Heart left ventricle (tissue), 16 donors: ENCODE measurements around the gene SLFN12. TPM values are rescaled to one million over a fixed set of nuclear protein-coding genes. Genes with fewer than 3 reads are reported as not detected.

ENCODE experiments used
- ATAC-seq, 4 donors: fragments of 200-7000 bp; cut with Tn5 transposase; one replicate each; pipeline ENCODE4 v1.9.1; 2020 to 2022; ENCODE audit warnings: moderate library complexity in 4 of 4, mild to moderate bottlenecking in 3 of 4, moderate number of reproducible peaks in 1 of 4
- DNase-seq, 5 donors: peaks; one replicate each; pipeline ENCODE4 v3.0.0-alpha.2; 2020
- H3K27ac ChIP-seq, 12 donors: fragments of 200-600 bp; sonication (generic) in 4 of 12; one replicate each; pipeline versions ENCODE4 v1.5.0 to v1.8.0; 2016 to 2022; ENCODE audit warnings: mild to moderate bottlenecking in 2 of 12
- H3K27me3 ChIP-seq, 9 donors: fragments of 200-600 bp; sonication (generic) in 2 of 9; one replicate each; pipeline versions ENCODE4 v1.5.1 to v1.8.0; 2016 to 2022; ENCODE audit warnings: mild to moderate bottlenecking in 3 of 9
- H3K36me3 ChIP-seq, 9 donors: fragments of 200-600 bp; sonication (generic) in 2 of 9; one replicate each; pipeline versions ENCODE4 v1.5.0 to v1.8.0; 2018 to 2022; ENCODE audit warnings: mild to moderate bottlenecking in 2 of 9
- H3K4me1 ChIP-seq, 12 donors: fragments of 200-600 bp; sonication (generic) in 4 of 12; one replicate each; pipeline versions ENCODE4 v1.5.0 to v1.8.0; 2016 to 2022; ENCODE audit warnings: mild to moderate bottlenecking in 3 of 12
- H3K4me3 ChIP-seq, 12 donors: fragments of 200-600 bp; sonication (generic) in 4 of 12; one replicate each; pipeline versions ENCODE4 v1.5.0 to v1.8.0; 2017 to 2022; ENCODE audit warnings: mild to moderate bottlenecking in 9 of 12, moderate library complexity in 4 of 12
- H3K9me3 ChIP-seq, 12 donors: fragments of 200-600 bp; sonication (generic) in 4 of 12; one replicate each; pipeline versions ENCODE4 v1.5.0 to v1.8.0; 2016 to 2022; ENCODE audit warnings: mild to moderate bottlenecking in 1 of 12
- CTCF ChIP-seq, 12 donors: fragments of 200-600 bp; sonication (generic) in 4 of 12; IDR thresholded peaks; one replicate each; pipeline versions ENCODE4 v1.5.0 to v1.8.0; 2018 to 2022; ENCODE audit warnings: antibody characterized with exemption in 12 of 12, mild to moderate bottlenecking in 5 of 12
- POLR2A ChIP-seq, 2 donors: fragments of 450-650 bp; IDR thresholded peaks; one replicate each; pipeline ENCODE4 v1.6.1; 2017; ENCODE audit warnings: antibody characterized with exemption in 2 of 2, mild to moderate bottlenecking in 2 of 2, moderate library complexity in 2 of 2
- WGBS, 4 donors: extraction: QIAGEN DNeasy Blood & Tissue Kit in 2 of 4; methylation state at CpG; one replicate each; pipeline versions ENCODE4 v1.1.5 to v1.1.7; 2013 to 2018; 5-methylcytosine and 5-hydroxymethylcytosine counted together
- intact Hi-C, 10 donors: fragments of 100-400 bp; cut with DNase I; formaldehyde crosslinking; loops; one replicate each; pipeline versions ENCODE4 v1.11.1 to v1.14.2; 2022
- polyA plus RNA-seq, 2 donors: library from polyadenylated mRNA; stranded (reverse); fragments of 200-250 nt; gene quantifications; one replicate each; pipeline ENCODE4 v1.2.3, GENCODE V29; 2013
- total RNA-seq, 9 donors: library from RNA; depleted of rRNA in 2 of 9; stranded (reverse); fragments of >200 nt in 2 of 9; fragmentation: NEBNext Ultra II Directional in 3 of 9; extraction: Animal tissue kit (Norgen Biotek cat#: 25700) in 3 of 9; gene quantifications; one replicate each; pipeline versions ENCODE4 v1.1.0 to v1.2.4, GENCODE V29; 2016 to 2023
- donor health status: ischemic (EF 13 %, LVEDD 7.1; RV severe dilation, severe dysfunction).
- donor health status: healthy with polysubstance abuse.
- donor health status: DM: no; HTN: yes; CAD: no.
- donor health status: DM: no; HTN: no; CAD: no.
- donor health status: ischemic (EF 25% LVEDD 6.9; RV normal size, moderate dysfunction).
- donor health status: ischemic (EF 25% LVEDD 5.7; RV mildly dilated, moderate dysfunction).
- donor health status: healthy.
- donor health status: DM: yes; HTN: yes; CAD: no.
- donor health status: ischemic (EF 35%, LVEDD 5.7; RV mildly dilated, moderate dysfunction).
- donor health status: nonischemic (EF 11% LVEDD 7.7; RV severe dilation, severe dysfunction).
- donor health status: DM: yes; HTN: yes; CAD: no.
- donor health status: PGD.
- donor health status: ischemic (EF 29% LVEDD 5.4; RV normal size, mild dysfunction).
- donor health status: nonischemic (EF 23%, LVEDD 6.1; RV moderate dilation, normal function).

The SLFN12 gene
- total and polyA plus RNA-seq, 11 donors = 1.7 to 10.0 (median 4.3) TPM

- ATAC-seq = no peak
- intact Hi-C loops = loop anchor here in 1 of 10 donors (5.0 kb wide), 1 partner anchor 84 kb away; the partner anchor contains the start of gene SLFN12L
- Histone ChIP-seq H3K4me3 (no peak overlapping the region), H3K9me3 (no peaks in the 10 kb centered on the region), H3K4me1 (peaks cover 0 to 15% (median 2%) of the 10 kb centered on the region in 12 donors), H3K27me3 (peaks cover 0 to 33% (median 6%) of the 10 kb centered on the region in 9 donors), H3K36me3 (no peaks in the 10 kb centered on the region), H3K27ac (no peak overlapping the region)
- no peak for DNase-seq
- 52 to 60% (median 57%) methylated on average over 1 of the region's 1 CpG for WGBS, 4 donors
- TF ChIP-seq POLR2A (IDR thresholded peaks at IDR 0.05) (no peak), CTCF (IDR thresholded peaks at IDR 0.05) (no peak)
These were observed 20.9 kb upstream of the SLFN12 start for GRCh38 chr17:35453171-35453570.

- Histone ChIP-seq H3K4me3 (peak overlapping the region in 9 of 12 donors; percentile 27 to 79 (median 60)), H3K27ac (peak overlapping the region in 5 of 12 donors; percentile 14 to 75 (median 20)), H3K4me1 (peaks cover 0 to 24% (median 6%) of the 10 kb centered on the region in 12 donors), H3K36me3 (no peaks in the 10 kb centered on the region), H3K27me3 (peaks cover 0 to 30% (median 6%) of the 10 kb centered on the region in 9 donors), H3K9me3 (no peaks in the 10 kb centered on the region)
- intact Hi-C loops = loop anchor here in 2 of 10 donors (5.0 to 10.0 kb wide), 2 partner anchors 77 to 135 kb away; partner anchors contain the start of gene SLFN11 (in 1 of the 2)
- ATAC-seq = peak in 3 of 4 donors; percentile 41 to 53 (median 49)
- peak; percentile 21 to 57 (median 34) for DNase-seq
- TF ChIP-seq POLR2A (IDR thresholded peaks at IDR 0.05) (no peak), CTCF (IDR thresholded peaks at IDR 0.05) (no peak)
- WGBS, 4 donors = 22 to 41% (median 27%) methylated on average over 36 of the region's 36 CpGs
These were observed 17.2 kb upstream of the SLFN12 start for GRCh38 chr17:35449371-35449931.

GRCh38 chr17:35448899-35449227 is 16.6 kb upstream of the SLFN12 start:
- TF ChIP-seq POLR2A (IDR thresholded peaks at IDR 0.05) = no peak
- TF ChIP-seq CTCF (IDR thresholded peaks at IDR 0.05) = no peak
- intact Hi-C loops = loop anchor here in 2 of 10 donors (5.0 to 10.0 kb wide), 2 partner anchors 77 to 134 kb away; partner anchors contain the start of gene SLFN11 (in 1 of the 2)
- WGBS, 4 donors = 28 to 37% (median 32%) methylated on average over 8 to 16 of the region's 16 CpGs
- peaks cover 0 to 24% (median 6%) of the 10 kb centered on the region in 12 donors for H3K4me1 ChIP-seq
- peaks cover 0 to 30% (median 6%) of the 10 kb centered on the region in 9 donors for H3K27me3 ChIP-seq
- H3K9me3 ChIP-seq = no peaks in the 10 kb centered on the region
- peak overlapping the region in 11 of 12 donors; percentile 1 to 79 (median 57) for H3K4me3 ChIP-seq
- H3K36me3 ChIP-seq = no peaks in the 10 kb centered on the region
- H3K27ac ChIP-seq = peak overlapping the region in 5 of 12 donors; percentile 62 to 86 (median 75)
- ATAC-seq (peak in 1 of 4 donors; percentile 10), DNase-seq (no peak)

- intact Hi-C loops = loop anchor here in 2 of 10 donors (5.0 to 10.0 kb wide), 2 partner anchors 76 to 134 kb away; partner anchors contain the start of gene SLFN11 (in 1 of the 2)
- peak; percentile 80 to 95 (median 91) for ATAC-seq
- WGBS, 4 donors = 2 to 10% (median 4%) methylated on average over 19 to 44 of the region's 44 CpGs
- peak; percentile 87 to 91 (median 88) for DNase-seq
- Histone ChIP-seq H3K27me3 (peaks cover 0 to 30% (median 6%) of the 10 kb centered on the region in 9 donors), H3K9me3 (no peaks in the 10 kb centered on the region), H3K4me1 (peaks cover 0 to 24% (median 6%) of the 10 kb centered on the region in 12 donors), H3K27ac (peak within 1 kb of the TSS in 11 of 12 donors; percentile 35 to 86 (median 65)), H3K4me3 (peak within 1 kb of the TSS; percentile 1 to 79 (median 57)), H3K36me3 (no peaks in the 10 kb centered on the region)
- TF ChIP-seq CTCF (IDR thresholded peaks at IDR 0.05) (no peak), POLR2A (IDR thresholded peaks at IDR 0.05) (no peak)
These were observed 16.1 kb upstream of the SLFN12 start, which contains the start of gene SLFN13 for GRCh38 chr17:35448214-35448898. TSS of gene SLFN13 (minus strand) at chr17:35448766. CDS start at chr17:35445680, 3,086 bp downstream.
